Measurements from ENCODE around the gene SIRT5. TPM values are rescaled to one million over a fixed set of nuclear protein-coding genes. Genes with fewer than 3 reads are reported as not detected.

Gene SIRT5
- polyA plus RNA-seq, 3 donors: 15.5 to 19.9 (median 18.8) TPM

DNA sequence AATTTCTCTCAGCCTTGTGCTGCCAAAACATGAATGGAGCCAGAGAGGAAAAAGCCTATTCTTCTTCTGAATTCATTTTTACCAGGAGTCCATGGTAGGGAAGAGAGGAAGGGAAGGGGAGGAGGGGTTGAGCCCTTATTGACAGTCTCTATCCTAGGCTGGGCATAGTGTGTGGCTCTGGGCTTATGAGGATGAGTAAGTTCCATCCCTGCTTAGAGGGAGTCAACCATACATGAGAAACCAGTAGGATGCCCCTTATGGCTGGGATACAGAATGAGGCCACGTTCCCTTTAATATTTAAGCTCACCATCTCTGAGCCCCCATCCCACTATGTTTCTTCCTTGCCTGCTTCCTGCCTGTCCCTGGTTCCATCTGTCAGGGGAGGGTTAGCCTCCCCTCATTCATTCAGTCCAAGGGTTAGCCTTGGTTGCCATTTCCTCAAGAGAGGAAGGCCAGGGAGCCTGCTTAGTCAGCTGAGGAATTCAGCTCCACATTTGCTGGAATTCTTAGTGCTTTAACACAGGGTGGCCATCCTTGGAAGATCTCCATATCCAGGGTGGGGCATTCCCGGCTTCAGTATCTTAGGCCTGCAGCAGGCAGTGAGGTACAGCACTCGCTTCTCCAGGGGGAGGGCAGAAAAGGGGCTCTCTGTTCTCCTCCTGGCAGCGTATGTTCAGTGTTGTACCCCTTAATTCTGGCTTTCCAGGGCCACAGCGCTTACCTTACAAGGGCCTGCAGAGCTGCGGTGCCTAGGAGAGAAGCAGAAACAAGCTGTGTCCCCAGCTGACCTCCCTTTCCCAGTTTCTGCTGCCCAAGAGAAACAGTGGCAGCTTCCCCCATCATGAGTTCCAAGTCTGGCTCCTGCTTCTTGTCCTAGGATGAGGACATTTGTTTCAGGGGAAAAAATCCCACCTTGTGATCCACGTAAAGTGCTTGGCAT is 12.5 kb downstream of the SIRT5 start:
- DNase-seq (ENCODE audit: low read depth in 3 of 3, low spot score in 2 of 3): no peak

DNA sequence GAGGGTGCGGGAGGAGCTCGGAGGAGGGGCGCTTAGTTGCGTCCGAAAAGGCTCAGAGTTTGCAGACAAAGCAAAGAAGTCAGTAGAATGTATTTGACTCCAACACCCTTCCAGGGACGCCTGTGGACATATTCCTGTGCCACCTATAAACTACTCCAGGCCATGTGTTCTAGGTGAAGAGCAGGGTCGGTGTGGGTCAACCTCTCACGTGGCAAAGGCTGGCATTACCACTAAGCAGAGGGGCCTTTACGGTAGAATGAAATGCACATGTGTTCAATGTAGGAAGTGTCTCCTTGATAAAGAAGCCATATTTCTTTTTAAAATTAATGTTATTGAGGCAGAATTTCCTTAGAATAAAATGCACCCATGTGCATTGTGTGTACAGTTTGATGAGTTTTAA is 15.4 kb downstream of the SIRT5 start:
- DNase-seq (ENCODE audit: low read depth in 3 of 3, low spot score in 2 of 3): no peak

DNA sequence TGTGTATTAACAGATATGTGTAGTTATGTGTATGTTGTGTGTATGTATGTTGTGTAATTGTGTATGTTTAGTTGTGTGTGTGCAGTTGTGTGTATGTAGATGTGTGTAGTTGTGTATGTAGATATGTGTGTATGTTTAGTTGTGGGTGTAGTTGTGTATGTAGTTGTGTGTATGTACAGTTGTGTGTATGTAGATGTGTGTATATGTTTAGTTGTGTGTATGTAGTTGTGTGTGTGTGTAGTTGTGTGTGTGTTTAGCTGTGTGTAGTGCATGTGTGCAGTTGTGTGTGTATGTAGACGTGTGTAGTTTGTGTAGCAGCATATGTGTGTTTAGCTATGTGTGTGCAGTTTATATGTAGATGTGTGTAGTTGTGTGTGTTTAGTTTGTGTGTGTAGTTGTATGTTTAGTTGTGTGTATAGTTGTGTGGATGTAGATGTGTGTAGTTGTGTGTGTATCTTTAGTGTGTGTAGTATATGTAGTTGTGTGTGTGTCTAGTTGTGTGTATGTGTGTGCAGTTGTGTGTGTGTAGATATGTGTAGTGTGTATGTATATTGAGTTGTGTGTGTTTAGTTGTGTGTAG is 16.3 kb downstream of the SIRT5 start:
- DNase-seq (ENCODE audit: low read depth in 3 of 3, low spot score in 2 of 3): no peak

DNA sequence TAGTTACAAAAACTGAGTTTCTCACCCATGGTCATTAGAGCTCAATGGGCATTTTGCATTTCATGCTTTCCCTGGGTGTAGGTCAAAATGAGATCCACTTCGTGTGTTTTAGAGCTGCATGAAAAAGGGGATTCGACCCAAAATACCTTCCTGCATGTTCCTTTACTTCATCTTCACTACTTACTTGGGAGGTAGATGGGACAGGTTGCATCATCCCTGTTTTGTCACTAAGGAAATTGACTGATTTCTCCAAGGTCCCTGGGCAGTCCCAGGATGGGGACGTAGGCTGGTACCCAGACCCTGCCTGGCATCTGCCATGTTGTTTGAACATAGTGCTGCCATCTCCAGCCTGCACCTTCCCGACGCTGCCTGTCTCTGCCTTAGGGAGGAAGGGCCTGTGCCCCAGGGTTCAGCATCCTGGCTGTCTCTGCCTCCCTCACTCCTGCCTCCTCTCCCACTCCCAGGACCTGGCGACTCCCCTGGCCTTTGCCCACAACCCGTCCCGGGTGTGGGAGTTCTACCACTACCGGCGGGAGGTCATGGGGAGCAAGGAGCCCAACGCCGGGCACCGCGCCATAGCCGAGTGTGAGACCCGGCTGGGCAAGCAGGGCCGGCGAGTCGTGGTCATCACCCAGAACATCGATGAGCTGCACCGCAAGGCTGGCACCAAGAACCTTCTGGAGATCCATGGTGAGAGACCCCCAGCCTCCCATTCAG is 17.0 kb downstream of the SIRT5 start:
- no peak for DNase-seq (ENCODE audit: low read depth in 3 of 3, low spot score in 2 of 3)

DNA sequence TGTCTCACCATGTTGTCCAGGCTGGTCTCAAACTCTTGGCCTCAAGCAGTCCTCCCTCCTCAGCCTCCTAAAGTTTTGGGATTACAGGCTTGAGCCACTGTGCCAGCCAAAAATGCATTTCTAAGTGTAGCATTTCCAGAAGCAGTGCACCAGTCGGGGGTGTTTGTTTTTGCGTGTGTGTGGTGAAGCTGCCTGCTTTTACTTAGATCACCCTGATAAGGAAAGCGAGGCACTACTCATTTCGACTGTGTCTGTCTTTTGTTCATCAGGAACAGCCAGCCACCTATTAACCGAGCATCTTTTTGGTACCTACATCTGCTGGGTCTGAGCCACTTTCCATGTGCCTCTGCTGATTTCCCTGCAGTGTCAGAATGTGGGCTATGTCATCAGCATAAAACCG is 18.7 kb downstream of the SIRT5 start:
- no peak for DNase-seq (ENCODE audit: low read depth in 3 of 3, low spot score in 2 of 3)

DNA sequence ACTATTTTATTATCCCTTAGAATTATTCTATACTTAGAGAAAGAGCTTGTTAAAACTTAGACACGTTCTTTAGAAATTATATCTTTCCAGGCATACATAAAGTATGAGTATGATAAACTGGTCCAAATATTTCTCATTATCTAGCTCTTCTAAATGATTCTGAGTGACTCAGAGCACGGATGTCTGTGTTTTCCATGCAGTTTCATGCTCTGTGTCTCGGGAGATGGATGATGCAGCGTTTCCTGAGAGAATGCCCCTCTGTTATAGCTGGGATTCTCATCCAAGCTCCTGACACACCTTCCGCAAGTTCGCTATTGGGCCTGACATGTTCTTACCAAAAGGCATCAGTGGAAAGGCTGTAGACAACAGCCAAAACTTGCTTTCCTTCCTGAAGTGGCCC is 19.3 kb downstream of the SIRT5 start:
- no peak for DNase-seq (ENCODE audit: low read depth in 3 of 3, low spot score in 2 of 3)

DNA sequence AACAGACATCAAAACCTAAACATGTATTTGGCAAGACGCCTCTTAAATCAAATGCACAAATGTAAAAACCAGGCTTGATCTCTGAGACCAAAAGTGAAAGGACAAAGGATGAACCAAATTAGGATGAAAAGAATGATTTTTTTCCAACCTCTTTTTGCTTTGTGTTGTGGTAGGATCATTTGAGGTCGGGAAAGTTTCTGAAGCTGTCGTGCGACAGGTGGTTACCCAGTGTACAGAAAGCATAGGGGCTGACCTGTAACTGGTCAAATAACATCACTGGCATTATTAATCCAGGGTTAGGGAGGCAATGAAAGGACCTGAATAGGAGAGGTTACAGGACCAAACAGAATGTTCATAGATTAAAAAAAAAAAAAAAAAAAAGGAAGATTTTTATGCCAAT is 22.7 kb downstream of the SIRT5 start:
- DNase-seq (ENCODE audit: low read depth in 3 of 3, low spot score in 2 of 3): no peak

DNA sequence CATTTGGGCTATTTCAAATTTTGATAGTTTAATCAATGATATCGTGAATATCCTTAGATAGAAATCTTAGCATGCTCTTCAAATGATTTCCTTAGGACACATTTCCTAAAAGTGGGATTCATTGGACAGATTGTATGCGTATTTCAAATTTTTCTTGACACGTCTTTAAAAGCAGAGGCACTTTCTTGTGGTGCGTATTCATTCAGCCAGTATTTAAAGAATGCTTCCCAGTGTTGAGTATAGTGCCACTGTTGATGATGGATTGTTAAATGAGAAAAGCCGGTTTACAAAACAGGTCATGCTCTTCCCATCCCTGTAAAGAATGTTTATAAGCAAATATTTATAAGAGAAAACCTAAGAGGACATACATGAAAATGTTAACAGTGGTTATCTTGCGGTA is 25.6 kb downstream of the SIRT5 start:
- DNase-seq (ENCODE audit: low read depth in 3 of 3, low spot score in 2 of 3): no peak

DNA sequence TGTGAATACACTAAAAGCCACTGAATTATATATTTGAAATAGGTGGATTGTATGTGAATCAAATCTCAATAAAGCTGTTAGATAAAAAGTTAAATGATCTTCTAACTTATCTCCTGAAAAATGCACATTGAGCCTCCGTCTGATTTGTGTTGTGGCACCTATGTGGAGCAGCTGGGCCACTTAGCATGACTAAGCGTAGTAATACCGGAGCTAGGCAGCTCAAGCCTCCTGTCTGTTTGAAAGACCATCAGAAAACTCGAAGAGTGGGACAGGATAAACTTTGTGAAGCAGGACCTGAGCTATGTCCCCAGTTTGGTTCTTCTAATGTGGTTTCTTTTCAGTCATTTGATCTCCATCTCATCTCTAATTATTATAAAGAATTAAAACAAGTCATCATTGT is 29.7 kb downstream of the SIRT5 start:
- DNase-seq (ENCODE audit: low read depth in 3 of 3, low spot score in 2 of 3): no peak

DNA sequence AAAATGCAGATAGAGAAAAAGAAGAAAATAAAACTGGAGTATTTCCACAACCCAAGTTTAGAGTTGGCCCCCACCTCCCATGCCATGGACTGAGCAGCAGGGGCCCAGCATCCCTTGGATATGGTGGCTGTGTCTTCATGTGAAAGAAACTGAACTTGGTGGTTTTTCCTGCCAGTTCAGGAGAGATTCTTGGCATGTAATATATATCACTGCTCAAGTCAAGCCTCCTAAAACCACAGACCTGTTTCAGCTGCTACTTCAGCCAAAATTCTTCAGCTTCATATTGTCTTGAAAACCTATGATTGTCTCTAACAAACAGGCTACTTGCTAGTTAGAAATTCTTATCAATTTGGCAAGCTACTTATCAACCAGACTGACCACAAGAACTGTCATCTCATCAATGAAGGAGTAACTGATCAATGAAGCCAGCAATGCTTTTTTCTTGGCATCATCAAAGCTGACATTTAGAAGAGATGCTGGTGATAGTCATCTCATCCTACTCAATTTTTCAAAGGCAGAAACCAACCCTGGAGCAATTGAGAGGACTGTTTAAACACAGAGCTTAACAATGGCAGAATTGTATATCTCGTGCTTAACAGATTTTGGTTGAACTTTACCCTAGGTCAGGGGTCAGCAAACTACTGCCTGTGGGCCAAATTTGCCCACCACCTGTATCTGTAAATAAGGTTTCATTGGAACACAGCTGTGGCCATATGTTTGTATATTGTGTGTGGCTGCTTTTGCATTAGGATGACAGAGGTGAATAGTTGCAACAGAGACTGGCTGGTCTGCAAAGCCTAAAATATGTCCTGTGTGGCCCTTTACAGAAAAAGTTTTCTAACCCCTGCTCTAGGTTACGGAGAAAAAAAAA is 30.4 kb downstream of the SIRT5 start:
- DNase-seq (ENCODE audit: low read depth in 3 of 3, low spot score in 2 of 3): no peak

DNA sequence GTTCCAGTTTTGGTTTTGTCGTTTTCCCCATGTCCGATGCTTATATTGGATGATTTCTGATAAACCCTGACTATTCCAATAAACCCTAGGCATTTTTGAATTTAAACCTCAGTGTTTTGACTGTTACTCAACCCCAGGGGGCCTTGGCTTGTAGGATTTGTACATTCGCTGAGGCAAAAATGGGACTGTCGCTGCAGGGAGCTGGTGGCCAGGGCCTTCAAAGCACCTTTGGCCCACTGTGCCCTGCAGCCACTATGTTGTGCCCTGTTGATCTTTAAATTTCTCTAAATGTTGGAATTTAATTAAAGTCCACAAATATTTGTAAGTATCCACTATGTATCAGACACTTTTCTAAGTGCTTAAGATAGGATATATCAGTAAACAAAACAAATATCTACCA is 31.2 kb downstream of the SIRT5 start:
- no peak for DNase-seq (ENCODE audit: low read depth in 3 of 3, low spot score in 2 of 3)

DNA sequence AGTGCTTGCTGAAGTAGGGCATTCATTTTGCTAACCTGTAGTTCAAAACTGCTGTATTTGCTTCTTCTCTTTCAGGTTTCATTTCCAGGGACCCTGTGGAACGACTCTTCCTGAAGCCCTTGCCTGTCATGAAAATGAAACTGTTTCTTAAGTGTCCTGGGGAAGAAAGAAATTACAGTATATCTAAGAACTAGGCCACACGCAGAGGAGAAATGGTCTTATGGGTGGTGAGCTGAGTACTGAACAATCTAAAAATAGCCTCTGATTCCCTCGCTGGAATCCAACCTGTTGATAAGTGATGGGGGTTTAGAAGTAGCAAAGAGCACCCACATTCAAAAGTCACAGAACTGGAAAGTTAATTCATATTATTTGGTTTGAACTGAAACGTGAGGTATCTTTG is 37.3 kb downstream of the SIRT5 start:
- DNase-seq (ENCODE audit: low read depth in 3 of 3, low spot score in 2 of 3): no peak

DNA sequence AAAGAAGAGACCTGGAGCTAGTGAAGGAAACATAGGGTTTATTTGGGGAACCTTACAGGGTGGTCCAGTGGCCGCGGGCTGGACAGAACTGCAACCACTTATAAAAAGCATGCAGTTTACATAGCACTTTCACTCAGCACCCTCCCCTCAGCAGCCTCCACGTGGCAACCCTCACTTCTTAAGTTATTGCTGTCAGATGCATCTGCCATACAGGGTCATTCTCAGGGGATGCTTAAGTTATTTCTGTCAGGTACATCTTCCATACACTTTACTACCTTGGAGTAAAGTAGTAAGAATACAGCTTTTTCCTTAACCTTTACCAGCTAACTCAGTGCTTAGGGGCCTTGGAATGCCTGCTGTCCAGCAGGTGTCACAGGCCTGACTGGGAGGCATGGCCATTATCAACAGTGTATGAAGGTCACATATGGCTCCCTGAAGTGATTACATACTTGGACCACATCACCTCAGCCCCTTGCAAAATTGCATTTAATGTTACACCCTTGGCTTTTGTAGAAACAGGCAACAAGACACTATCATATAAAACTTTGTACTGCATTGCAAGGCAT is 38.7 kb downstream of the SIRT5 start:
- no peak for DNase-seq (ENCODE audit: low read depth in 3 of 3, low spot score in 2 of 3)

DNA sequence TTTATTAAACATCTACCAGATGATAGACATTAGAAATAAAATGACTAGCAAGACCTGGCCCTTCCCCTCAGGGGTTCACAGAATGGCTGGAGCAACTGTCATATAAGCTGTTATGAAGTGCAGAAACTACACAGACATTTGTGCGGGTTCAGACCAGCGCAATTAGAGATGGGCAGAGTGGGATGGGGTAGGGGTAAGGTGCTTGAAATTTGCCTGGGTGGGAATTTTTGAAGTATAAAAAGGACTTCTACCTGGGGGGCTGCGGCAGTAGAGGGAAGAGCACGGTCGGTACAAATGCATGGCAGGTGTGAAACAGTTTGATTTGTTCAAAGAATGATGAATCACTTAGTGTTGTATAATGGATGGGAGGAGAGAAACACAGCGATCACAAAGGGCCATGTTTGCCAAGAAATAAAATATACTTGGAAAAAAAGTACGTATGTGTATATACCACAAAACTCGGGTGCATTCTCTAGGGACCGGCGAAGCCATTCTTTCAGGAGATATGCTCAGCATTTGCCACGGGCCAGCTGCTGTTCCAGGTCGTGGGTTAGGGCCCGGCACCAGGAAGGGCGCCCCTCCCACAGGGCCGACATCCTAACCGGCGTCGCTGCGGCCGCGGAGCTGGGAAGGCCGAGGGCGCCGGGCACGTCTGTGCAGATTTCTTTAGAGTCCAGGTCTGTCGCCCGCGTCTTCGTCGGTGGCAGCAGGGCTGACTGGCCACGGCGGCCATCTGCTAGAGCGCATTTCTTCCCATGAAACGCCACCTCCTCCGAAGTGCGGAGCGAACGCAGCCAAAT is 39.9 kb downstream of the SIRT5 start:
- peak in 2 of 3 donors; percentile 12 to 21 for DNase-seq (ENCODE audit: low read depth in 3 of 3, low spot score in 2 of 3)

DNA sequence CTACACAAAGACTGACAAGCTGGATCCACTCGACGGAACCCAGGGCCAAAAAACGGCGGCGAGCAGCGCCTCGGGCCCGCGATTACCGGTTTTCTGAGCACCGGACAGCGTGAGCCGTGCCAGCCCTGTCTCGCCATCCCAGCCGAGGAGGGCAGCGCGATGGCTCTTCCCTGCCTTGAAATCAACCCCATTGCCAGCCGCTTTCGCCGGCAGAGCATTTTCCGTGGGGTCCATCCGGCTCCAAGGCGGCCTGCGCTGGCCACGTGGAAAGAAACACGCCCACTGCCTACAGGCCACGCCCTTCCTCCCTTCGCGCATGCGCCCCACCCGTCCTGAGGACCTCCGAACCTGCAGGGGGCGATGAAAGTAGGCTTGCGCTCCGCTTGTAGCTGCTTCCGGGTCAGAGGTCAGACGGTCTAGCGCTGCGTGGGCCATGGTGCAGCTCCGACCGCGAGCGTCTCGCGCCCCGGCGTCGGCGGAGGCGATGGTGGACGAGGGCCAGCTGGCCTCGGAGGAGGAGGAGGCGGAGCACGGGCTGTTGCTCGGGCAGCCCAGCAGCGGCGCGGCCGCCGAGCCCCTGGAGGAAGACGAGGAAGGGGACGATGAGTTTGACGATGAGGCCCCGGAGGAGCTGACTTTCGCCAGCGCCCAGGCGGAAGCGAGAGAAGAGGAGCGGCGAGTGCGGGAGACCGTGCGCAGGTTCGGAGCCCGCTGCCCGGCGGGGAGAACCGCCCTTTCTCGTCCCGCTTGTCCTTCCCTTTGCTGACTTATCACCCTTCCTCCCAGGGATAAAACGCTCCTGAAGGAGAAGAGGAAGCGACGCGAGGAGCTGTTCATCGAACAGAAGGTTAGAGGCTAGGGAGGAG is 40.8 kb downstream of the SIRT5 start, which contains the start of gene NOL7:
Gene NOL7, plus strand, starts transcription at position 410 of the 866 bp plus-strand sequence. Its CDS starts 24 bp downstream, at position 434.
- peak; percentile 96 to 97 (median 96) for DNase-seq (ENCODE audit: low read depth in 3 of 3, low spot score in 2 of 3)

DNA sequence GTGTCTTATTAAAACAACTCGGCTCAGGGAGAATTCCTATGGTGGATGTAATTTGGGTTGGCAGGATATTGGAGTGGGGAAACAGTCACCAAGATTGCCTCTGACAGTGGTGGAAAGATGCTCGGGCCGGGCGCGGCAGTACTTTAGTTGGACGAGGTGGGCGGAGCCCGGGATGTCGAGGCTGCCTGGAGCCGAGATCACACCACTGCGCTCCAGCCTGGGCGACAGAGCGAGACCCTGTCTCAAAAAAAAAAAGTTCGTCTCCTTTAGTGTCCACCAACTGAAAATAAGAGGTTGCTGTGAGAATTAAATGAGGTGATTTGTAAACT is 41.4 kb downstream of the SIRT5 start:
- peak in 1 of 3 donors; percentile 20 for DNase-seq (ENCODE audit: low read depth in 3 of 3, low spot score in 2 of 3)

DNA sequence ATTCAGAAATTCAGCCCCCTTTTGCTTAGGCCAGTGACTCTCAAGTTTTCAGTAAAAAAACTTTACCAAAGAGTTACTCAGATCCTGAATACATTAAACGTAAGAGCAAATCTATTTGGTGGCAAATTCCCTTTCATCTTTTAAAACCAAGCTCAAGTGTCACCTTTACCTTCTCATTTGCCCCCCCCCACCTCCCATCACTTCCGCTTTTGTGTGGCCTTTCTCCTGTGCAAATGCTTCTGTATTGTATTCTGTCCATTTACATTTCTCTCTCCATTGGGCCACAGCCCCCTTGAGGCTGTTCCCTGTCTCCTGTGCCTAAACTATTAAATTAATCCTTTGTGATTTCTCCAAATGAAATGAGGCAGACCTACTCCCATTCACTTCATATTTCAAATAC is 42.7 kb downstream of the SIRT5 start:
- DNase-seq (ENCODE audit: low read depth in 3 of 3, low spot score in 2 of 3): no peak

DNA sequence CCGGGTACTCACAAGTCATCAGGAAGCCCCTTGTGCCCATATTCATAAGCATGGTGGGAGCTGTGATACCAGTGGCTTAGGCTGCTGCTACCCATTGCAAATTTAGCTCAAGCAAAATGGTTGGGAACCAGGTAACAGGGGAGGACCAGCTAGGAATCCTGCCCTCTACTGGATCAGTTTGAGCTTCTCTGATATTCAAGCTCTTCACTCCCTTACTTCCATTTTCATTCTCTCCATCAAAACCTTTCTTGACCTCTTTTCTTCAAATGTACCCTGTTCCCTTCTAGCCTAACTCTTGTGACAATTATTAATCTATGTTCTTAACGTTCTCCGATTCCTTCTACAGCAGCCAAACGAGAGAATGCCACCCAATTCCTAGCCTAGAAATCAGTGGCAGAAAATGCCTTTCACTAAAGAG is 50.5 kb downstream of the SIRT5 start:
- DNase-seq (ENCODE audit: low read depth in 3 of 3, low spot score in 2 of 3): no peak

Measured in right renal cortex interstitium (tissue), 3 donors.